CD4-positive, CD25-positive, alpha-beta regulatory T cell (primary cell): ENCODE data around the gene SERPINB10. TPM values are rescaled to one million over a fixed set of nuclear protein-coding genes. Genes with fewer than 3 reads are reported as not detected.
"Not testable (repeated sequence)": the region's sequence is repeated elsewhere in the genome, so short reads cannot be mapped to it uniquely, and the experiment has no call there.

ENCODE experiments used
- ATAC-seq, 2 donors: fragments of 150-1000 bp; cut with Tn5 transposase; one replicate each; pipeline ENCODE4 v1.10.0; 2021; ENCODE audit warnings: low read depth in 2 of 2, moderate number of reproducible peaks in 2 of 2, moderate library complexity in 1 of 2
- DNase-seq, 3 donors: peaks; one replicate each; pipeline versions ENCODE4 v3.0.0 to v3.0.0-alpha.2; 2012 to 2022; ENCODE audit warnings: mixed read lengths in 1 of 3
- H3K27ac ChIP-seq: one replicate; pipeline ENCODE4 v1.7.0; 2013; ENCODE audit warnings: mild to moderate bottlenecking, low read length; ENCODE audit not compliant: insufficient read depth, poor library complexity, severe bottlenecking
- H3K27me3 ChIP-seq: one replicate; pipeline ENCODE4 v1.7.0; 2013; ENCODE audit warnings: low read length; ENCODE audit not compliant: control insufficient read depth, insufficient read depth
- H3K36me3 ChIP-seq: one replicate; pipeline ENCODE4 v1.7.0; 2013; ENCODE audit warnings: mild to moderate bottlenecking, low read length, moderate library complexity; ENCODE audit not compliant: control insufficient read depth, insufficient read depth
- H3K4me1 ChIP-seq: 2 replicates; pipeline ENCODE4 v1.7.0; 2013; ENCODE audit warnings: mild to moderate bottlenecking, low read length; ENCODE audit not compliant: insufficient read depth, control insufficient read depth, poor library complexity, severe bottlenecking
- H3K4me3 ChIP-seq: one replicate; pipeline ENCODE4 v1.7.0; 2013; ENCODE audit warnings: low read depth, mild to moderate bottlenecking, low read length, moderate library complexity
- H3K9me3 ChIP-seq, 2 experiments: 1 replicate in 1 of 2; 2 replicates in 1 of 2; pipeline ENCODE4 v1.7.0; 2013; ENCODE audit warnings: low read length in 2 of 2, mild to moderate bottlenecking in 1 of 2, moderate library complexity in 1 of 2; ENCODE audit not compliant: control insufficient read depth in 2 of 2
- H3K27ac Mint-ChIP-seq, 3 donors: one replicate each; pipeline ENCODE4 v1.8.0; 2020 to 2022; ENCODE audit warnings: mild to moderate bottlenecking in 3 of 3, mixed read lengths in 3 of 3, moderate library complexity in 2 of 3
- H3K27me3 Mint-ChIP-seq: one replicate; pipeline ENCODE4 v1.8.0; 2022; ENCODE audit warnings: mild to moderate bottlenecking, mixed read lengths
- H3K36me3 Mint-ChIP-seq: one replicate; pipeline ENCODE4 v1.8.0; 2020; ENCODE audit warnings: mixed read lengths
- H3K4me1 Mint-ChIP-seq, 4 donors: one replicate each; pipeline ENCODE4 v1.8.0; 2020 to 2022; ENCODE audit warnings: mixed read lengths in 4 of 4, mild to moderate bottlenecking in 1 of 4
- H3K4me3 Mint-ChIP-seq, 4 donors: one replicate each; pipeline ENCODE4 v1.8.0; 2020 to 2022; ENCODE audit warnings: mild to moderate bottlenecking in 4 of 4, mixed read lengths in 4 of 4, moderate library complexity in 3 of 4
- H3K9me3 Mint-ChIP-seq, 7 donors: one replicate each; pipeline ENCODE4 v1.8.0; 2020 to 2022; ENCODE audit warnings: mixed read lengths in 7 of 7, mild to moderate bottlenecking in 3 of 7, moderate library complexity in 2 of 7
- polyA plus RNA-seq, 4 donors: library from polyadenylated mRNA; unstranded; fragments of 300-500 nt; fragmentation: Illumina TruSeq; gene quantifications; one replicate each; pipeline ENCODE4 v1.2.3, GENCODE V29; 2021
- total RNA-seq: library from RNA; stranded (reverse); gene quantifications from one replicate; pipeline ENCODE4 v1.2.3, GENCODE V29; 2022

The SERPINB10 gene
- total and polyA plus RNA-seq, 5 donors from 2014 or later: not detected

- Mint-ChIP-seq H3K9me3 (no peaks in the 10 kb centered on the region), H3K27me3 (peaks cover 25% of the 10 kb centered on the region), H3K4me3 (peak overlapping the region; percentile 52 to 73 (median 64)), H3K36me3 (no peaks in the 10 kb centered on the region), H3K27ac (no peak overlapping the region), H3K4me1 (peaks cover 0 to 5% (median 0%) of the 10 kb centered on the region in 4 donors)
- ATAC-seq (peak; percentile 57 to 78), DNase-seq (peak; percentile 25 to 66 (median 39))
- Histone ChIP-seq H3K4me3 (peak overlapping the region; percentile 28), H3K27me3 (peaks cover 30% of the 10 kb centered on the region), H3K4me1 (peaks cover 8% of the 10 kb centered on the region), H3K36me3 (no peaks in the 10 kb centered on the region), H3K9me3 (no peaks in the 10 kb centered on the region), H3K27ac (no peak overlapping the region)
Measured at GRCh38 chr18:63936156-63936931, 28.6 kb downstream of the SERPINB10 start.

GRCh38 chr18:63936932-63937393 lies 29.2 kb downstream of the SERPINB10 start:
- Histone ChIP-seq H3K27me3 (peaks cover 30% of the 10 kb centered on the region), H3K36me3 (no peaks in the 10 kb centered on the region), H3K4me1 (peaks cover 8% of the 10 kb centered on the region), H3K9me3 (no peaks in the 10 kb centered on the region), H3K4me3 (no peak overlapping the region), H3K27ac (no peak overlapping the region)
- Mint-ChIP-seq H3K27me3 (peaks cover 25% of the 10 kb centered on the region), H3K27ac (no peak overlapping the region), H3K9me3 (peaks cover 0 to 2% (median 0%) of the 10 kb centered on the region in 7 donors), H3K4me3 (no peak overlapping the region), H3K36me3 (no peaks in the 10 kb centered on the region), H3K4me1 (peaks cover 0 to 5% (median 0%) of the 10 kb centered on the region in 4 donors)
- no peak for ATAC-seq
- no peak for DNase-seq

GRCh38 chr18:63940008-63940407 lies 32.2 kb downstream of the SERPINB10 start:
- Mint-ChIP-seq H3K27ac (no peak overlapping the region), H3K36me3 (no peaks in the 10 kb centered on the region), H3K9me3 (peaks cover 0 to 3% (median 0%) of the 10 kb centered on the region in 7 donors), H3K4me1 (peaks cover 0 to 5% (median 0%) of the 10 kb centered on the region in 4 donors), H3K27me3 (peaks cover 28% of the 10 kb centered on the region), H3K4me3 (no peak overlapping the region)
- H3K27ac ChIP-seq: no peak overlapping the region
- ATAC-seq: no peak
- H3K4me3 ChIP-seq: no peak overlapping the region
- H3K4me1 ChIP-seq: peaks cover 8% of the 10 kb centered on the region
- H3K27me3 ChIP-seq: peaks cover 10% of the 10 kb centered on the region
- H3K9me3 ChIP-seq: no peaks in the 10 kb centered on the region
- DNase-seq: no peak
- H3K36me3 ChIP-seq: no peaks in the 10 kb centered on the region

DNA sequence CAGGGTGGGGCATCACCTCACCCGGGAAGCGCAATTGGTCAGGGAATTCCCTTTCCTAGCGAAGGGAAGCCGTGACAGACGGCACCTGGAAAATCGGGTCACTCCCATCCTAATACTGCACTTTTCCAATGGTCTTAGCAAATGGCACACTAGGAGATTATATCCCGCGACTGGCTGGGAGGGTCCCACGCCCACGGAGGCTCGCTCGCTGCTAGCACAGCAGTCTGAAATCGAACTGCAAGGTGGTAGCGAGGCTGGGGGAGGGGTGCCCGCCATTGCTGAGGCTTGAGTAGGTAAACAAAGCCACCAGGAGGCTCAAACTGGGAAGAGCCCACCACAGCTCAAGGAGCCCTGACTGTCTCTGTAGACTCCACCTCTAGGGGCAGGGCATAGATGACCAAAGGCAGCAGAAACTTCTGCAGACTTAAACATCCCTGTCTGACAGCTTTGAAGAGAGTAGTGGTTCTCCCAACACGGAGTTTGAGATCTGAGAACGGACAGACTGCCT lies 32.8 kb downstream of the SERPINB10 start:
- H3K4me3 ChIP-seq, H3K9me3 Mint-ChIP-seq, H3K27ac ChIP-seq, DNase-seq, H3K36me3 ChIP-seq, H3K4me1 Mint-ChIP-seq, H3K27ac Mint-ChIP-seq, H3K4me1 ChIP-seq, H3K9me3 ChIP-seq, H3K36me3 Mint-ChIP-seq, H3K4me3 Mint-ChIP-seq, ATAC-seq, H3K27me3 ChIP-seq: not testable (repeated sequence)
- peaks cover 28% of the 10 kb centered on the region for H3K27me3 Mint-ChIP-seq

DNA sequence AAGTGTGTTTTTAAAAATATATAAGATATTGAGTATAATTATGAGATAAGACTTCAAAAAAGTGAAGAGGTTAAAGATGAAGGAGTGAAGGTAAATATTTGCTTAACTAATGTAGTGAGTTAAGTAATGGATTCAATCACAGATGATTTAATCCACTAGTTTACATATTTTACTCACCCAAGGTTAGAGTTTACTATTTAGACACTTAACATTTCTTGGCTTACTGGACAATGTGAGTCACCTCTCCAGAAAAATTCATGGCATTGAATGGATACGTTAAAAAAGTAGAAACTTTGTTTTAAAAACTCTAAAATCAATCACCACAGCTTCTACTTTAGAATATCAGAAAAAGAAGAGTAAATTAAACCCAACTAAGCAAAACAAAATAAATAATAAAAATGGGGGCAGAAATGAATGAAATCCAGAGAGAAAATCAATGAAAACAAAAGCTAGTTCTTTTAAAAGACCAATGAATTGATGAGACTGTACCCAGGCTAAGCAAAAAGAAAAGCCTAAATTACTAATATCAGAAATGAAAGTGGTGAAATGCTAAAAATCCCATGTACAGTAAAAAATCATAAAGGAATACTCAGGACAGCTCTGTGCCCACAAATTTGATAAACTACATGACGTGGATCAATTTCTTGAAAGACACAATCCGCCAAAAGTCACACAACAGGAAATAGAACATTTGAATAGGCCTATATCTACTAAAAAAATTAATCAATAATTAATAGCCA lies 39.5 kb downstream of the SERPINB10 start:
- Histone ChIP-seq H3K27ac (no peak overlapping the region), H3K4me3 (no peak overlapping the region), H3K9me3 (no peaks in the 10 kb centered on the region), H3K27me3 (no peaks in the 10 kb centered on the region), H3K4me1 (peaks cover 6% of the 10 kb centered on the region), H3K36me3 (no peaks in the 10 kb centered on the region)
- H3K4me3 Mint-ChIP-seq: no peak overlapping the region
- peaks cover 0 to 4% (median 0%) of the 10 kb centered on the region in 7 donors for H3K9me3 Mint-ChIP-seq
- H3K4me1 Mint-ChIP-seq: peaks cover 0 to 15% (median 2%) of the 10 kb centered on the region in 4 donors
- H3K27ac Mint-ChIP-seq: no peak overlapping the region
- DNase-seq (no peak), ATAC-seq (no peak)
- H3K27me3 Mint-ChIP-seq: peaks cover 46% of the 10 kb centered on the region
- peaks cover 4% of the 10 kb centered on the region for H3K36me3 Mint-ChIP-seq

DNA sequence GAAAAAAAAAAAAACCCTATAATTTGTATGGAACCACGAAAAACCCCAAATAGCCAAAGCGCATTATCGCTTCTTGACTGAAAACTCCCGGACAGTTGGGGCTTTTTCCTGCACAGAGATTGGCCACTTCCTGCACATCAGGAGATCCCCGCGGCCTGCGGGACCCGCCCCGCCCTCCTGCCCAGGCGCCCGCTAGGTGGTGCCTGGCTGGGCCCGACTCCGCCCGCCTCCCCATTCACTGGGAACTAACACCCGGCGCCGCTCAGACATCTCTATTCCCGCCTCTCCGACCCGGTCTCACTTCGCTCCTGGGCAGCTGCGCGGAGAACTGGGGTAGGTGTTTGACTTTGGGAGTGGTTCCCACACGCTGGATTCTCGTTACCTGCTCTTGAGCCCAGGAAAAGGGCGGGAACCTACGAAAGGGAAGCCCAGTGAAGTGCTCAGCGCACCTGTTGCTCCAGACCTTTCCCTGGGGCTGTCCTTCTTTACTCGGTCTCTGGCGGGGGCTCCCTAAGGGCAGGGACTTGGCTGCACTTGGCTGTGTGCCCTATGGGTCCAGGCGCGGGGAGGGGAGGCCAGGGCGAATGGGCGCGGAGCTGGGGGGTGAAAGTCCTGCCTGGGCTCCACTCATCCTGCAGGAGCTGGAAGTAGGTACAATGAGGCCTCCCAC lies 41.4 kb downstream of the SERPINB10 start, which contains the start of gene HMSD:
Gene HMSD (plus strand): TSS at position 234 of the 670 bp plus-strand sequence. CDS start 4,155 bp downstream, outside the sequence.
- Mint-ChIP-seq H3K27ac (peak within 1 kb of the TSS in 1 of 3 donors; percentile 79), H3K4me1 (peaks cover 0 to 15% (median 2%) of the 10 kb centered on the region in 4 donors), H3K4me3 (peak within 1 kb of the TSS in 2 of 4 donors; percentile 47 to 59)

DNA sequence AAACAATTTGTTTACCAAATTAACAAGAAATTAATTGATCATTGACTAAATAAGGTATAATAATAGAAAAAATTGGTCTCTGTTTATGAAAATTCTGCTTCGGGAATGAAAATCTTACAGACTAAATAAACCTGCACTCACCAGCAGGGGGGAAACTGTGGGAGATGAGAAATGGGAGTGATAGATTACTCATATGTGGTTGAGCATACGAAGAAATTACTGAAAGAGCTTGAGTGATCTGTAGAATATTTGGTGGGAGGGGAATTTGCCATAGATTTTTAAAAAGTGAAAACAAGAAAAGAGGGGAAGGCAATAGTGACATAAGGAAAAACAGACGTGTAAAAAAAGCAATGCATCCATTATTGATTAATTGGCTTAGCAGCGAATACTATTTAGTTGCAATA lies 43.5 kb downstream of the SERPINB10 start:
- H3K4me1 Mint-ChIP-seq: peaks cover 0 to 15% (median 2%) of the 10 kb centered on the region in 4 donors
- DNase-seq (no peak), ATAC-seq (no peak)
- peaks cover 0 to 4% (median 0%) of the 10 kb centered on the region in 7 donors for H3K9me3 Mint-ChIP-seq
- H3K27ac Mint-ChIP-seq: peak overlapping the region in 1 of 3 donors; percentile 45
- H3K36me3 Mint-ChIP-seq: peaks cover 4% of the 10 kb centered on the region
- Histone ChIP-seq H3K4me3 (no peak overlapping the region), H3K36me3 (no peaks in the 10 kb centered on the region), H3K9me3 (no peaks in the 10 kb centered on the region), H3K27ac (no peak overlapping the region), H3K4me1 (peaks cover 6% of the 10 kb centered on the region), H3K27me3 (peaks cover 5% of the 10 kb centered on the region)
- no peak overlapping the region for H3K4me3 Mint-ChIP-seq
- H3K27me3 Mint-ChIP-seq: peaks cover 34% of the 10 kb centered on the region

More for the DNA sequence above, 41.4 kb downstream of the SERPINB10 start, which contains the start of gene HMSD:
- Mint-ChIP-seq H3K36me3 (peaks cover 4% of the 10 kb centered on the region), H3K9me3 (peaks cover 0 to 4% (median 0%) of the 10 kb centered on the region in 7 donors), H3K27me3 (peaks cover 34% of the 10 kb centered on the region)
- ATAC-seq (peak; percentile 46 to 67), DNase-seq (peak in 2 of 3 donors; percentile 11 to 20)
- no peaks in the 10 kb centered on the region for H3K9me3 ChIP-seq
- H3K27me3 ChIP-seq: no peaks in the 10 kb centered on the region
- no peak within 1 kb of the TSS for H3K27ac ChIP-seq
- H3K4me1 ChIP-seq: peaks cover 6% of the 10 kb centered on the region
- peak within 1 kb of the TSS; percentile 33 for H3K4me3 ChIP-seq
- H3K36me3 ChIP-seq: no peaks in the 10 kb centered on the region
